ENCODE data around the gene ZCCHC7.
"Not testable (repeated sequence)": the region's sequence is repeated elsewhere in the genome, so short reads cannot be mapped to it uniquely, and the experiment has no call there.

Gene ZCCHC7

GRCh38 chr9:37301042-37301853 is 180.9 kb downstream of the ZCCHC7 start:
- no peak for FAIRE-seq

- no peak for FAIRE-seq
Measured at GRCh38 chr9:37301854-37302172, 181.4 kb downstream of the ZCCHC7 start.

- no peak for FAIRE-seq
Measured at GRCh38 chr9:37302277-37302676, 181.9 kb downstream of the ZCCHC7 start.

GRCh38 chr9:37303272-37303671 is 182.9 kb downstream of the ZCCHC7 start:
- not testable (repeated sequence) for FAIRE-seq

GRCh38 chr9:37309136-37309535 is 188.8 kb downstream of the ZCCHC7 start:
- FAIRE-seq, result no peak

GRCh38 chr9:37311938-37312708 is 191.7 kb downstream of the ZCCHC7 start:
- no peak for FAIRE-seq

- FAIRE-seq, result no peak
Measured at GRCh38 chr9:37324261-37324683, 203.9 kb downstream of the ZCCHC7 start.

GRCh38 chr9:37324691-37325490 is 204.5 kb downstream of the ZCCHC7 start:
- no peak for FAIRE-seq

- no peak for FAIRE-seq
Measured at GRCh38 chr9:37325778-37326177, 205.4 kb downstream of the ZCCHC7 start.

- no peak for FAIRE-seq
Measured at GRCh38 chr9:37327553-37327952, 207.2 kb downstream of the ZCCHC7 start.

- FAIRE-seq, result peak; percentile 31
Measured at GRCh38 chr9:37328556-37329227, 208.3 kb downstream of the ZCCHC7 start.

- FAIRE-seq, result no peak
Measured at GRCh38 chr9:37329576-37329975, 209.2 kb downstream of the ZCCHC7 start.

- no peak for FAIRE-seq
Measured at GRCh38 chr9:37331871-37332270, 211.5 kb downstream of the ZCCHC7 start.

GRCh38 chr9:37332578-37332977 is 212.2 kb downstream of the ZCCHC7 start:
- FAIRE-seq, result no peak

- no peak for FAIRE-seq
Measured at GRCh38 chr9:37333288-37333687, 212.9 kb downstream of the ZCCHC7 start.

GRCh38 chr9:37335238-37335637 is 214.9 kb downstream of the ZCCHC7 start:
- no peak for FAIRE-seq

GRCh38 chr9:37336150-37336549 is 215.8 kb downstream of the ZCCHC7 start:
- FAIRE-seq, result no peak

GRCh38 chr9:37337301-37337890 is 217.0 kb downstream of the ZCCHC7 start:
- no peak for FAIRE-seq

GRCh38 chr9:37338218-37338617 is 217.8 kb downstream of the ZCCHC7 start:
- no peak for FAIRE-seq

GRCh38 chr9:37339923-37340322 is 219.5 kb downstream of the ZCCHC7 start:
- FAIRE-seq, result no peak

GRCh38 chr9:37340961-37341360 is 220.6 kb downstream of the ZCCHC7 start:
- FAIRE-seq, result no peak

GRCh38 chr9:37341704-37342103 is 221.3 kb downstream of the ZCCHC7 start:
- no peak for FAIRE-seq
